Kidney (tissue), 14 donors: ENCODE results near the gene KLHL29. TPM values are rescaled to one million over a fixed set of nuclear protein-coding genes. Genes with fewer than 3 reads are reported as not detected.

Experiments used
- DNase-seq, 5 donors: peaks; one replicate each; pipeline ENCODE4 v3.0.0-alpha.2; 2013 to 2020
- FAIRE-seq: peaks from 2 replicates; lab custom pipeline; 2012; peaks lifted over from hg19 to GRCh38; lab: Jason Lieb, UNC
- H3K27ac ChIP-seq, 2 donors: one replicate each; pipeline ENCODE4 v1.7.0; 2013; ENCODE audit warnings: low read depth in 2 of 2, low read length in 2 of 2, inconsistent platforms in 1 of 2
- H3K27me3 ChIP-seq: one replicate; pipeline ENCODE4 v1.7.1; 2013; ENCODE audit warnings: low read length, inconsistent platforms; ENCODE audit not compliant: control insufficient read depth, insufficient read depth
- H3K36me3 ChIP-seq, 3 donors: one replicate each; pipeline versions ENCODE4 v1.7.0 to v1.7.1; 2013; ENCODE audit warnings: low read length in 3 of 3, control low read depth in 1 of 3, inconsistent platforms in 1 of 3; ENCODE audit not compliant: insufficient read depth in 3 of 3, control insufficient read depth in 2 of 3
- H3K4me1 ChIP-seq, 3 donors: one replicate each; pipeline versions ENCODE4 v1.7.0 to v1.7.1; 2013; ENCODE audit warnings: low read length in 3 of 3, inconsistent platforms in 1 of 3, low read depth in 1 of 3; ENCODE audit not compliant: control insufficient read depth in 2 of 3, insufficient read depth in 2 of 3
- H3K4me3 ChIP-seq, 3 donors: one replicate each; pipeline versions ENCODE4 v1.7.0 to v1.8.1; 2013; ENCODE audit warnings: low read length in 3 of 3, control low read depth in 1 of 3, inconsistent platforms in 1 of 3
- H3K9ac ChIP-seq, 3 donors: one replicate each; pipeline versions ENCODE4 v1.7.0 to v1.7.1; 2013; ENCODE audit warnings: low read length in 3 of 3, control low read depth in 1 of 3, inconsistent platforms in 1 of 3
- H3K9me3 ChIP-seq, 3 donors: one replicate each; pipeline versions ENCODE4 v1.7.0 to v1.7.1; 2013; ENCODE audit warnings: low read length in 3 of 3, control low read depth in 1 of 3, inconsistent platforms in 1 of 3; ENCODE audit not compliant: control insufficient read depth in 2 of 3, insufficient read depth in 1 of 3
- intact Hi-C: fragments of 100-400 bp; cut with DNase I; formaldehyde crosslinking; loops from one replicate; pipeline ENCODE4 v1.11.1; 2022
- polyA plus RNA-seq: library from polyadenylated mRNA; stranded (reverse); fragments of 350-450 nt; fragmentation: Illumina TruSeq; extraction: RNeasy Lipid Tissue Mini Kit (QIAGEN cat#74804); gene quantifications from one replicate; pipeline ENCODE4 v1.2.3, GENCODE V29; 2014; ENCODE audit warnings: low read depth, low replicate concordance; ENCODE audit not compliant: insufficient read depth
- total RNA-seq: library from RNA; stranded (reverse); fragmentation: NEBNext Ultra II Directional; extraction: Animal tissue kit (Norgen Biotek cat#: 25700); gene quantifications from one replicate; pipeline ENCODE4 v1.2.1, GENCODE V29; 2021
- TF ChIP-seq, protein P1 (sequence below): IDR thresholded peaks from 3 replicates; pipeline ENCODE4 v1.5.1; 2012; ENCODE audit warnings: mild to moderate bottlenecking, moderate library complexity, borderline replicate concordance; ENCODE audit not compliant: insufficient read depth; ENCODE audit errors: extremely low read depth
- donor health status: control.
- donor health status: control.
- donor health status: control.
- donor health status: control.
- donor health status: control.
- donor health status: DM: yes; HTN: yes; CAD: no.
- donor health status: Normal renal cell carcinoma (clear cell type).

Gene KLHL29
- total and polyA plus RNA-seq, 2 donors from 2014 or later: 1.5 to 10.5 TPM

DNA sequence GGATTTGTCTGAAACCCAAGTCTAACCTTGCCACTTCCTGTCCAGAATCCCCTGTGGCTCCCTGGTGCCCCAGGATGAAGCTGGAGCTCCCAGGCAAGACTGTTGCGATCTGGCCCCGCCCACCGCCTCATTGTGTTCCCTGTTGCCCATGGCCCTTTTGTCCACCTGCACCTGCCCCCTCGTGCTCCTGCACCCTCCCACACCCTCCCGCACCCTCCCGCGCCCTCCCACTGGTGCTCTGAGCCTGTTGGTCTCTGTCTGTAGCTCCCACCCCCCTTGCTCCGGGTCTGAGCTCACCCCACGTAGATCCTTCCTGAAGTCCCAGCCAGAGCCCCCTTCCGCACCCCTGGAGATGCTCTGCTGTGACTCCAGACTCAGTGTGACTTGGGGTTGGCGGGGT, 297.5 kb downstream of the KLHL29 start:
- H3K4me3 ChIP-seq: no peak overlapping the region
- no peak overlapping the region for H3K27ac ChIP-seq
- H3K9ac ChIP-seq: no peak overlapping the region
- no peaks in the 10 kb centered on the region for H3K27me3 ChIP-seq
- H3K36me3 ChIP-seq: no peaks in the 10 kb centered on the region
- no peaks in the 10 kb centered on the region for H3K4me1 ChIP-seq
- no peaks in the 10 kb centered on the region for H3K9me3 ChIP-seq
- DNase-seq (peak in 1 of 5 donors; percentile 39), FAIRE-seq (no peak)
- TF ChIP-seq, protein P1, sequence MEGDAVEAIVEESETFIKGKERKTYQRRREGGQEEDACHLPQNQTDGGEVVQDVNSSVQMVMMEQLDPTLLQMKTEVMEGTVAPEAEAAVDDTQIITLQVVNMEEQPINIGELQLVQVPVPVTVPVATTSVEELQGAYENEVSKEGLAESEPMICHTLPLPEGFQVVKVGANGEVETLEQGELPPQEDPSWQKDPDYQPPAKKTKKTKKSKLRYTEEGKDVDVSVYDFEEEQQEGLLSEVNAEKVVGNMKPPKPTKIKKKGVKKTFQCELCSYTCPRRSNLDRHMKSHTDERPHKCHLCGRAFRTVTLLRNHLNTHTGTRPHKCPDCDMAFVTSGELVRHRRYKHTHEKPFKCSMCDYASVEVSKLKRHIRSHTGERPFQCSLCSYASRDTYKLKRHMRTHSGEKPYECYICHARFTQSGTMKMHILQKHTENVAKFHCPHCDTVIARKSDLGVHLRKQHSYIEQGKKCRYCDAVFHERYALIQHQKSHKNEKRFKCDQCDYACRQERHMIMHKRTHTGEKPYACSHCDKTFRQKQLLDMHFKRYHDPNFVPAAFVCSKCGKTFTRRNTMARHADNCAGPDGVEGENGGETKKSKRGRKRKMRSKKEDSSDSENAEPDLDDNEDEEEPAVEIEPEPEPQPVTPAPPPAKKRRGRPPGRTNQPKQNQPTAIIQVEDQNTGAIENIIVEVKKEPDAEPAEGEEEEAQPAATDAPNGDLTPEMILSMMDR: no peak
- intact Hi-C loops: no loop called here

DNA sequence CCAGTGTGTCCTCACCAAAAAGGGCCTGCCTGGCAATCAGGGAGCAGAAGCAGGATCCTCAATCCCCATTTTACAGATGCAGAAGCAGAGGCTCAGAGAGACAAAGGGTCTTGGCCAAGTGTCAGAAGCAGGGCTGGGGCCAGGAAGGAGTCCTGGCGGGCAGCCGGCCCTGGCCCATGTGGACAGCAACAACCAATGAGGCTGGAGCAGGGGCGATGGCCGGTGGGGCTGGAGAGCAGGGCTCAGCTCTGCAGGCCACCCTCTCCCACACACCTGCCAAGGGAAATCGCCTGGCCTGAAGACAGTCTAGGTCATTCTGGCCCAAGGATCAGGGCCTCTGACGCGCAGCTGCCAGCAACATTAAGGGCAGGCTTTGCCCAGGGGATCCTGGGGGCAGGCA, 298.0 kb downstream of the KLHL29 start:
- Histone ChIP-seq H3K9ac (no peak overlapping the region), H3K27me3 (no peaks in the 10 kb centered on the region), H3K36me3 (no peaks in the 10 kb centered on the region), H3K27ac (no peak overlapping the region), H3K9me3 (no peaks in the 10 kb centered on the region), H3K4me3 (no peak overlapping the region), H3K4me1 (no peaks in the 10 kb centered on the region)
- FAIRE-seq (no peak), DNase-seq (peak in 1 of 5 donors; percentile 70)
- intact Hi-C loops: no loop called here
- TF ChIP-seq, protein P1: no peak

DNA sequence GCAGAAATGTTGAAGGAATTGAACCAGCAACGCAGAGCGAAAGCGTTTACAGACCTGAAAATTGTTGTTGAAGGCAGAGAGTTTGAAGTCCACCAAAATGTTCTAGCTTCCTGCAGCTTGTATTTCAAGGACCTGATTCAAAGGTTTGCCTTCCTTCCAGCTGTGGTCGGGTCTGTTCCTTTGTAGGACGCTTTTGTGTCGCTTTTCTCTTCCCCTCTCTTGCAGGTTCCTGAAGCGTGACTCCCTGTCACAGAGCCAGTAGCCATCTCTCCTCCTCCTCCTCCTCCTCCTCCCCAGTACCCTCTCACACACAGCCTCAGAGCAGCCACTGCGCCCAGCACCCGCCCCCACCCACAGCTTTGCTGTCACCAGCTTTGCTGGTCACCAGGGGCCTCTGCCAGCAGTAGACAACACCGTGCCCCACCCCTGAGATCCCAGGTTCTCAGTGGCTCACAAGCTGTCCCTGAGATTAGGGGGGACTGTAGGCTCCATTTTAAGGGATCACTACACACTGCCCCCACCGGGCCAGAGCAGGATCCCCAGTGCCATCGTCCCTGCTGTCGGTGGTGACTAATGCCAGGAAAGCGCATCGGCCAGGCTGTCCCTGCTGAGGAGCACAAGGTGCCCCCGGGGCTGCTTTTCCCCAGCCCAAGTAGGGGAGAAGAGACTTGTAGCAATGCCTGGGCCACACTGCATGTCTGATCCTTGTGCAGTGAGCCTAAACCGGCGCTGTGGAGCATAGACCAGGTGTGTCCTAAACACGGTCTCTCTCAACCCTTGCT, 299.6 kb downstream of the KLHL29 start:
- no peaks in the 10 kb centered on the region for H3K27me3 ChIP-seq
- no peak overlapping the region for H3K27ac ChIP-seq
- TF ChIP-seq, protein P1: no peak
- FAIRE-seq (no peak), DNase-seq (peak; percentile 31 to 52 (median 51))
- H3K9ac ChIP-seq: no peak overlapping the region
- no peak overlapping the region for H3K4me3 ChIP-seq
- no peaks in the 10 kb centered on the region for H3K36me3 ChIP-seq
- intact Hi-C loops: no loop called here
- no peaks in the 10 kb centered on the region for H3K9me3 ChIP-seq
- H3K4me1 ChIP-seq: no peaks in the 10 kb centered on the region
